Measurements from ENCODE around the gene OR5K3.
"Not testable (repeated sequence)": the region's sequence is repeated elsewhere in the genome, so short reads cannot be mapped to it uniquely, and the experiment has no call there.

The OR5K3 gene

DNA sequence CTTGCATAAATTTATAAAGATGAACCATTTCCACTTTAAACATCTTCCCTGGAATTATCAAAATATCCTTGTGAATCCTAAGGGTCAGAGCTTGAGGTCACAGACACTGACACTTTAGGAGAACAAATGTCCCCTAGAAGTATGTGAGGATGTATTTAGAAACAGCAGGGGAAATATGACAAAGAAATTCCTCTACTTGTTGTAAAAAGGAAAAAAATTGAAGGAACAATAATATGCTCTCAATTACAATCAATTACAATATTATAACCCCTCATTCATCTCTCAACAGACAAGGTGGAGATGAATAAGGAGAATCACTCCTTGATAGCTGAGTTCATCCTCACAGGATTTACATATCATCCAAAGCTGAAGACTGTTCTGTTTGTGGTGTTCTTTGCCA, at the start of gene OR5K3:
OR5K3 (plus strand) TSS at position 301 of the 400 bp plus-strand sequence; CDS start at position 301, 0 bp downstream.
- no peak for DNase-seq

DNA sequence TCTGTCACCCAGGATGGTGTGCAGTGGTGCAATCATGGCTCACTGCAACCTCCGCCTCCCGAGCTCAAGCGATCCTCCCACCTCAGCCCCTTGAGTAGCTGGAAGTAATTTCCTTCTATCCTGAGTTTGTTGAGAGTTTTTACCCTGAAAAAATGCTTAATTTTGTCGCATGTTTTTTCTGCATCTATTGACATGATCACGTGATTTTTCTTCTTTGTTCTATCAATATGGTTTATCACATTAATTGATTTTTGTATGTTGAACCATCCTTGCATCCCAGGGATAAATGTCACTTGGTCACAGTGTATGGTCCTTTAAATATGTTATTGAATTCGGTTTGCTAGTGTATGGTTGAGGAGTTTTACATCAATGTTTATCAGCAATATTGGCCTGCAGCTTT, 48.7 kb upstream of the OR5K3 start:
- no peak for DNase-seq

- no peak for DNase-seq
Observed at GRCh38 chr3:98343647-98344507, 46.6 kb upstream of the OR5K3 start.

- no peak for DNase-seq
Observed at GRCh38 chr3:98350082-98350481, 40.4 kb upstream of the OR5K3 start.

- DNase-seq: no peak
Observed at GRCh38 chr3:98353554-98353953, 36.9 kb upstream of the OR5K3 start, which contains the start of gene OR5K4. TSS of gene OR5K4 (plus strand) at chr3:98353854. CDS start at chr3:98353854, 0 bp downstream.

GRCh38 chr3:98359250-98359649, 31.2 kb upstream of the OR5K3 start:
- DNase-seq: no peak

- no peak for DNase-seq
Observed at GRCh38 chr3:98359993-98360675, 30.3 kb upstream of the OR5K3 start.

DNA sequence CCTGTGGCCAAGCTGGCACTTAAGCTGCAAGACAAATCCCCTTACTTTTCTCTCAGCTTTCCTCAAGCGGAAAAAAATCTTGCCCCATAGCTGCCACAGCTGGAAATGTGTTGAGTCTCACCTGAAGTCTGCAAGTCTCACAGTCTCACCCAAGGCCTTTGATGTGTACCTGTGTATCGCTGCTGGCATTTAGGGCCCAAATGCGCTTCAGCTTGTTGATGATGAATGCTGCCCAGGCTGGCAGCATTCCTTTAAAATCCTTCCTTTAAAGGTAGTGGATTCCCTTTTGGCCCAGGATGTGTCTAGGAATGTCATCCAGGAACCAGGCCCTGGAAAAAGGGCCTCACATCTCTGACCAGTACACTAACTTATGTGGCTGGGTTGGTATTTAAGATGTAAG, 29.8 kb upstream of the OR5K3 start:
- DNase-seq: no peak

GRCh38 chr3:98361289-98361688, 29.2 kb upstream of the OR5K3 start:
- no peak for DNase-seq

- DNase-seq: no peak
Observed at GRCh38 chr3:98367464-98368246, 22.8 kb upstream of the OR5K3 start.

GRCh38 chr3:98371186-98371585, 19.3 kb upstream of the OR5K3 start:
- DNase-seq: no peak

DNA sequence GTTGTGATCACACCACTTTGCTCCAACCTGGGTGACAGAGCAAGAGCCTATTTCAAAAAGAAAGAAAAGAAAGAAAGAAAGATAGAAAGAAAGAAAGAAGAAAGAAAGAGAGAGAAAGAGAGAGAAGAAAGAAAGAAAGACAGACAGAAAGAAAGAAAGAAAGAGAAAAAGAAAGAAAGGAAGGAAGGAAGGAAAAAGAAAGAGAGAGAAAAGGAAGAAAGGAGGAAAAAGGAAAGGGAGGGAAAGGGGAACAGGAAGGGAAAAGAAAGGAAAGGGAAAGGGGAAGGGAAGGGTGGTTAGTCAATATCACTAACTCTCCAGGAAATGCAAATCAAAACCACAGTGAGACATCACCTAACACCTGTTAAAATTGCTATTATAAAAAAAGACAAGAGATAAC, 18.6 kb upstream of the OR5K3 start:
- DNase-seq: no peak

DNA sequence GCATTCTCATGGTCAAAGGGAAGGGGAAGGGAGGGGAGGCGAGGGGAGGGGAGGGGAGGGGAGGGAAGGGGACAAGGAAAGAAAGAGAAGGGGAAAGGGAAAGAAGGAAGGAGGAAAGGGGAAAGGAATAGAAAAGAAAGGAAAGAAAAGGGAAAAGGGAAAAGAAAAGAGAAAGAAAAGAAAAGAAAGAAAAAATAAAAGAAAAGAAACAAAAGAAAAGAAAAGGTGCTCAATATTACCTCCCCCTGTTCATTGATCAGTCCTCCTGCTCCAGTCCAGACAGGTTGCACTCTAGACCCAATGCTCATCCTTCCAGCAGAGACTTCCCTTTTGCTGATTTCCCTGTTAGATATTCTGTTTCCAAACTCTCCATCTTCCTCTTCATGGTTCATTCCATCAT, 18.0 kb upstream of the OR5K3 start:
- no peak for DNase-seq

GRCh38 chr3:98376631-98377030, 13.8 kb upstream of the OR5K3 start:
- no peak for DNase-seq

- no peak for DNase-seq
Observed at GRCh38 chr3:98388147-98388546, 2.3 kb upstream of the OR5K3 start.

DNA sequence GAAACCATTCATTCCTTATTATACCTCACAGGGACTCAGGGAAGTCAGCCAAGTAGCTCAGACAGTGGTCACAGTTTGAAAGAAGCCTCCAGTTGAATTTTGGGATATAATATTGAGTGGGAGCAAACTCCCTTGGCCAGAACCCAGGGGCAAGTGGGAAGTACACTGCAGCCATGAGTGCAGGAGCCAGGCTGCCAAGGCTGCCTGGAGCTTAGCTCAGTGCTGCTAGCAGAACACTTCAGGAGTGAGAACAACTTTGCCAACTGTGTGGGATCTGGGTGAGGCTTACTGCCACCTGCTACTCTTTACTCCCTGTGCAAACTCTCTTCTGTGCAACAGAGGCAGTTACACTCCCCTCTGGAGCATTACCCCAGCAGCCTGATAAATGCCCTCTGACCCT, 4.6 kb downstream of the OR5K3 start:
- no peak for DNase-seq

DNA sequence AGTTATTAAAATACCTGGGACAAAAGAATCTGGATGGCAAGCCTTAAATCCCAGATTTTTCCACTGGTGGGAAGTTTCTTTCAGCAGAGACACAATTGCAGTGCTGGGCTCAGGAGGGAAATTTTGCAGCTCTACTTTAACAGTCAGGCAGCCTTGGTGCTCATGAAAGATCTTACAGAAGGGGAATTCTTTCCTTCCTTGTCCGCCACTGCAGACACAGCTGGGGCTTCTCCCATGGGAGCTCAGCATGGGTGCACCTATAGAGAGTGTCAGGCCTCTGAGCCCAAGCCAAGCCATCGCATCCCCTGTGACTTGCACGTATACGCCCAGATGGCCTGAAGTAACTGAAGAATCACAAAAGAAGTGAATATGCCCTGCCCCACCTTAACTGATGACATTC, 6.0 kb downstream of the OR5K3 start:
- DNase-seq: not testable (repeated sequence)

DNA sequence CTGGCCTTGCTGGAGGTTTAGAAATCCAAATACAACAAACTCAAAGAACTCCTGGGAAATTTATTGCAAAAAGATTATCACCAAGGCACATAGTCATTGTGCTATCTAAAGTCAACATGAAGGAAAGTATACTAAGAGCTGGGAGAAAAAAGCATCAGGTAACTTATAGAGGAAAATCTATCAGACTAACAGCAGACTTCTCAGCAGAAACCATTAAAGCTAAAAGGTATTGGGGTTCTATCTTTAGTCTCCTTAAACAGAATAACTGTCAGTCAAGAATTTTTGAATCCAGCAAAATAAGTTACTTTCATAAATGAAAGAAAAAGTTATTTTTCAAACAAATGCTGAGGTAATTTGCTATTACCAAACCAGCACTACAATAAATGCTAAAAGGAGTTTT, 8.0 kb downstream of the OR5K3 start:
- DNase-seq: no peak

GRCh38 chr3:98402507-98402906, 12.0 kb downstream of the OR5K3 start:
- no peak for DNase-seq

- no peak for DNase-seq
Observed at GRCh38 chr3:98404010-98404409, 13.5 kb downstream of the OR5K3 start.

DNA sequence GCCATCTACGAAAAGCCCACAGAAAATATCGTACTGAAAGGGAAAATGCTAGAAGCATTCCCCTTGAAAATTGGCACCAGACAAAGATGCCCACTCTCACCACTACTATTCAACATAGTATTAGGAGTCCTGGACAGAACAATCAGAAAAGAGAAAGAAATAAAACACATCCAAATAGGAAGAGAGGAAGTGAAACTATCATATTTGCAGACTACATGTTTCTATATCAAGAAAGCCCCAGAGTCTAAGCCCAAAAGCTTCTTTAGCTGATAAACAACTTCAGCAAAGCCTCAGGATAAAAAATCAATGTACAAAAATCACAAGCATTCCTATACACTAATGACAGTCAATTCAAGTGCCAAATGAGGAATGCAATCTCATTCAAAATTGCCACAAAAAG, 15.6 kb downstream of the OR5K3 start:
- no peak for DNase-seq

DNA sequence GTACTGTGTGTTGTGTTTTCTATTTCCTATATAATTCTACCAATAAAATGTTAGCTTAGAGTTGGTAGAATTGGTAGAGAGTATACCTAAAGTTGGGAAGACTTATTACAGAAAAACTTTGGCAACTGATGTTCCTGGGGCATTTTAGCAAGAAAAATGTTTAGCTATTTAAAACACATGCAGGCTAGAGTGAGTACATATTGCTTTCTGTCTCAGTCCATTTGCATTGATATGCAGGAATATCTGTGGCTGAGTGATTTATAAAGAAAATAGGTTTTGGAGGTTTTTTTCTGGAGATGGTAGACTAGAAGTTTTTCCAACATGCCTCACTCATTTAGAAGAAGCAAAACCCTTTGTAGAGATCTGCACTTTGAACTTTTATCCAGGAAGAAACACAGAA, 42.1 kb downstream of the OR5K3 start:
- DNase-seq: no peak

DNA sequence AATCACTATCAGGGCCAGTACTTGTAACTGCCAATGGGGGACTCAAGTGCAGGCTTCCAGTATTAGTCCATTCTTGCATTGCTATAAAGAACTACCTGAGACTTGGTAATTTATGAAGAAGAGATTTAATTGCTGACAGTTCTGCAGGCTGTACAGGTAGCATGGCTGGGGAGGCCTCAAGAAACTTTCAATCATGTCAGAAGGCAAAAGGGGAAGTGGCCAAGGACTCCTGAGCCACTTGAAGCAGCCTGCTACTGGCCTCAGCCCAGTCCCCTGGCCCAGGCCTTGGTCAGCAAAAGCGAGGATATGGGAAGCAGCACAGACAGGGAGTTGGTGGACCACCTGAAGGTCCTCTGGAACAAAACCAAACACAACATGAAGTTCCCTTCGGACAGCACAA, 43.3 kb downstream of the OR5K3 start:
- DNase-seq: no peak

GRCh38 chr3:98434412-98434811, 43.9 kb downstream of the OR5K3 start:
- DNase-seq: no peak
